Esophagus squamous epithelium (tissue), 5 donors: ENCODE measurements around the gene RALGAPB. TPM values are rescaled to one million over a fixed set of nuclear protein-coding genes. Genes with fewer than 3 reads are reported as not detected.

ENCODE experiments used
- DNase-seq: peaks from one replicate; lab custom pipeline; 2025; lab: John Stamatoyannopoulos, UW
- H3K27ac ChIP-seq, 4 donors: fragments of 200-600 bp; sonication (generic); one replicate each; pipeline ENCODE4 v1.5.1; 2016 to 2019; ENCODE audit warnings: mild to moderate bottlenecking in 1 of 4
- H3K27me3 ChIP-seq, 4 donors: fragments of 200-600 bp; sonication (generic); 1 replicate in 3 of 4; 2 replicates in 1 of 4; pipeline versions ENCODE4 v1.5.1 to v1.6.0; 2017 to 2021; ENCODE audit warnings: antibody characterized with exemption in 1 of 4
- H3K36me3 ChIP-seq, 3 donors: fragments of 200-600 bp; sonication (generic); one replicate each; pipeline ENCODE4 v1.5.1; 2016 to 2019
- H3K4me1 ChIP-seq, 3 donors: fragments of 200-600 bp; sonication (generic); one replicate each; pipeline ENCODE4 v1.5.1; 2017 to 2019
- H3K4me3 ChIP-seq, 4 donors: fragments of 200-600 bp; sonication (generic); 1 replicate in 3 of 4; 2 replicates in 1 of 4; pipeline ENCODE4 v1.5.1; 2016 to 2019; ENCODE audit warnings: mild to moderate bottlenecking in 2 of 4, moderate library complexity in 1 of 4
- H3K9me3 ChIP-seq, 3 donors: fragments of 200-600 bp; sonication (generic); one replicate each; pipeline ENCODE4 v1.5.1; 2016 to 2019
- CTCF ChIP-seq, 6 experiments: fragments of 450-650 bp in 4 of 6; fragments of 200-600 bp in 2 of 6; sonication (generic) in 2 of 6; IDR thresholded peaks; one replicate each; pipeline ENCODE4 v1.5.1; 2016 to 2019; ENCODE audit warnings: antibody characterized with exemption in 6 of 6, mild to moderate bottlenecking in 4 of 6, moderate library complexity in 4 of 6
- POLR2A ChIP-seq, 4 donors: fragments of 450-650 bp; IDR thresholded peaks; one replicate each; pipeline ENCODE4 v1.6.1; 2017; ENCODE audit warnings: antibody characterized with exemption in 4 of 4, mild to moderate bottlenecking in 4 of 4, moderate library complexity in 3 of 4
- WGBS, 2 donors: methylation state at CpG; one replicate each; pipeline ENCODE4 v1.1.5; 2018; 5-methylcytosine and 5-hydroxymethylcytosine counted together
- intact Hi-C: fragments of 100-400 bp; cut with DNase I; formaldehyde crosslinking; loops from one replicate; pipeline ENCODE4 v1.15.0; 2022
- total RNA-seq, 4 donors: library from RNA; depleted of rRNA; stranded (reverse); fragments of >200 nt; gene quantifications; one replicate each; pipeline ENCODE4 v1.1.0, GENCODE V29; 2016
- donor health status: DM: yes; HTN: yes; CAD: no.

RALGAPB gene
- total RNA-seq, 4 donors from 2014 or later, result 17.4 to 38.5 (median 26.9) TPM

GRCh38 chr20:38585404-38586180 is 112.9 kb downstream of the RALGAPB start:
- DNase-seq, result no peak
- H3K4me1 ChIP-seq, result peaks cover 0 to 8% (median 0%) of the 10 kb centered on the region in 3 donors
- peaks cover 0 to 47% (median 0%) of the 10 kb centered on the region in 4 donors for H3K27me3 ChIP-seq
- no peak overlapping the region for H3K27ac ChIP-seq
- TF ChIP-seq CTCF (IDR thresholded peaks at IDR 0.05) (no peak), POLR2A (IDR thresholded peaks at IDR 0.05) (no peak)
- no peak overlapping the region for H3K4me3 ChIP-seq
- 78 to 84% methylated on average over 7 to 10 of the region's 10 CpGs for WGBS, 2 donors
- no peaks in the 10 kb centered on the region for H3K36me3 ChIP-seq
- H3K9me3 ChIP-seq, result no peaks in the 10 kb centered on the region
- intact Hi-C loops, result no loop called here

GRCh38 chr20:38586181-38586525 is 113.5 kb downstream of the RALGAPB start:
- intact Hi-C loops, result no loop called here
- H3K9me3 ChIP-seq, result no peaks in the 10 kb centered on the region
- no peak overlapping the region for H3K27ac ChIP-seq
- no peak overlapping the region for H3K4me3 ChIP-seq
- 53 to 60% methylated on average over 2 to 3 of the region's 3 CpGs for WGBS, 2 donors
- H3K36me3 ChIP-seq, result no peaks in the 10 kb centered on the region
- H3K27me3 ChIP-seq, result peaks cover 0 to 53% (median 0%) of the 10 kb centered on the region in 4 donors
- DNase-seq, result no peak
- TF ChIP-seq CTCF (IDR thresholded peaks at IDR 0.05), result no peak
- no peak for TF ChIP-seq POLR2A (IDR thresholded peaks at IDR 0.05)
- H3K4me1 ChIP-seq, result peaks cover 0 to 2% (median 0%) of the 10 kb centered on the region in 3 donors

- Histone ChIP-seq H3K4me3 (no peak overlapping the region), H3K36me3 (no peaks in the 10 kb centered on the region), H3K27ac (no peak overlapping the region), H3K4me1 (no peaks in the 10 kb centered on the region), H3K27me3 (peaks cover 0 to 50% (median 0%) of the 10 kb centered on the region in 4 donors), H3K9me3 (no peaks in the 10 kb centered on the region)
- TF ChIP-seq POLR2A (IDR thresholded peaks at IDR 0.05), result no peak
- no peak for TF ChIP-seq CTCF (IDR thresholded peaks at IDR 0.05)
- 82 to 90% methylated on average over 3 to 5 of the region's 6 CpGs for WGBS, 2 donors
- intact Hi-C loops, result no loop called here
- DNase-seq, result no peak
Observed at GRCh38 chr20:38588303-38588702, 115.7 kb downstream of the RALGAPB start.

- Histone ChIP-seq H3K27ac (no peak overlapping the region), H3K9me3 (no peaks in the 10 kb centered on the region), H3K27me3 (peaks cover 0 to 43% (median 0%) of the 10 kb centered on the region in 4 donors), H3K4me1 (no peaks in the 10 kb centered on the region), H3K36me3 (no peaks in the 10 kb centered on the region), H3K4me3 (no peak overlapping the region)
- DNase-seq, result no peak
- no peak for TF ChIP-seq POLR2A (IDR thresholded peaks at IDR 0.05)
- TF ChIP-seq CTCF (IDR thresholded peaks at IDR 0.05), result no peak
- 71 to 78% methylated on average over 3 to 4 of the region's 4 CpGs for WGBS, 2 donors
- intact Hi-C loops, result no loop called here
Observed at GRCh38 chr20:38589351-38589750, 116.7 kb downstream of the RALGAPB start.

- Histone ChIP-seq H3K4me3 (no peak overlapping the region), H3K4me1 (no peaks in the 10 kb centered on the region), H3K36me3 (no peaks in the 10 kb centered on the region), H3K27me3 (peaks cover 0 to 39% (median 0%) of the 10 kb centered on the region in 4 donors), H3K27ac (no peak overlapping the region), H3K9me3 (no peaks in the 10 kb centered on the region)
- 71 to 72% methylated on average over 3 of the region's 3 CpGs for WGBS, 2 donors
- no peak for TF ChIP-seq CTCF (IDR thresholded peaks at IDR 0.05)
- no peak for TF ChIP-seq POLR2A (IDR thresholded peaks at IDR 0.05)
- intact Hi-C loops, result no loop called here
- DNase-seq, result no peak
Observed at GRCh38 chr20:38589967-38590675, 117.5 kb downstream of the RALGAPB start.
